IMR-90 (cell line): ENCODE results near the gene GADL1. TPM values are rescaled to one million over a fixed set of nuclear protein-coding genes. Genes with fewer than 3 reads are reported as not detected.

Source experiments
- ATAC-seq: fragments of 200-7000 bp; cut with Tn5 transposase; 2 replicates; pipeline ENCODE4 v1.9.1; 2020; ENCODE audit warnings: low read depth, mild to moderate bottlenecking, moderate library complexity
- BruUV-seq: library from RNA; stranded (reverse); fragments of 400-500 nt; replicated peaks from 2 replicates; lab custom pipeline; 2021; lab: Mats Ljungman, UMichigan
- CTCF ChIA-PET: fragments of 300-600 bp; formaldehyde crosslinking; extraction: SDS; loops from one replicate; lab custom pipeline; 2021; ENCODE audit warnings: antibody characterized with exemption; lab: Yijun Ruan, JAX
- POLR2A ChIA-PET: fragments of 300-600 bp; sonication (Branson Sonifier 250); formaldehyde crosslinking; loops from one replicate; lab custom pipeline; 2022; ENCODE audit warnings: antibody characterized with exemption; ENCODE audit not compliant: unreplicated experiment; lab: Charles Lee
- DNase-seq: peaks from one replicate; pipeline ENCODE4 v3.0.0; 2013
- H2AFZ ChIP-seq: replicated peaks from 2 replicates; pipeline ENCODE3; 2013; ENCODE audit warnings: low read length, mild to moderate bottlenecking; ENCODE audit not compliant: poor library complexity
- H2AK5ac ChIP-seq: 2 replicates; pipeline ENCODE4 v1.6.1; 2013; ENCODE audit warnings: low read depth, low read length, inconsistent platforms
- H2AK9ac ChIP-seq: replicated peaks from 2 replicates; pipeline ENCODE3; 2013; ENCODE audit warnings: mild to moderate bottlenecking, low read depth, low read length, moderate library complexity; ENCODE audit not compliant: poor library complexity
- H2BK120ac ChIP-seq: 2 replicates; pipeline ENCODE4 v1.6.1; 2013; ENCODE audit warnings: low read depth, low read length, inconsistent platforms
- H2BK15ac ChIP-seq: 3 replicates; pipeline ENCODE4 v1.6.1; 2013; ENCODE audit warnings: low read depth, low read length, inconsistent platforms
- H2BK20ac ChIP-seq: 2 replicates; pipeline ENCODE4 v1.6.1; 2013; ENCODE audit warnings: low read depth, mild to moderate bottlenecking, inconsistent platforms, low read length, moderate library complexity
- H2BK5ac ChIP-seq: 2 replicates; pipeline ENCODE4 v1.6.1; 2013; ENCODE audit warnings: mild to moderate bottlenecking, low read depth, low read length, inconsistent platforms; ENCODE audit not compliant: poor library complexity, severe bottlenecking
- H3K14ac ChIP-seq: replicated peaks from 2 replicates; pipeline ENCODE4 v1.6.1; 2013; ENCODE audit warnings: low read depth, low read length, inconsistent platforms
- H3K18ac ChIP-seq: 2 replicates; pipeline ENCODE4 v1.6.1; 2013; ENCODE audit warnings: low read depth, low read length, control low read depth
- H3K23ac ChIP-seq: 2 replicates; pipeline ENCODE4 v1.6.1; 2013; ENCODE audit warnings: low read depth, low read length, inconsistent platforms
- H3K27ac ChIP-seq: 2 replicates; pipeline ENCODE4 v1.5.1; 2013; ENCODE audit warnings: mild to moderate bottlenecking, control low read depth, low read length; ENCODE audit not compliant: insufficient read depth
- H3K27me3 ChIP-seq: 2 replicates; pipeline ENCODE4 v1.6.1; 2013; ENCODE audit warnings: low read length; ENCODE audit not compliant: control insufficient read depth, insufficient read depth
- H3K36me3 ChIP-seq: 2 replicates; pipeline ENCODE4 v1.6.1; 2013; ENCODE audit warnings: low read length, mixed read lengths; ENCODE audit not compliant: control insufficient read depth, insufficient read depth
- H3K4ac ChIP-seq: 2 replicates; pipeline ENCODE4 v1.6.1; 2013; ENCODE audit warnings: low read depth, low read length, inconsistent platforms
- H3K4me1 ChIP-seq: 2 replicates; pipeline ENCODE4 v1.6.1; 2013; ENCODE audit warnings: low read length, mixed read lengths; ENCODE audit not compliant: control insufficient read depth, insufficient read depth
- H3K4me2 ChIP-seq: 2 replicates; pipeline ENCODE4 v1.6.1; 2013; ENCODE audit warnings: low read depth, mild to moderate bottlenecking, control low read depth, low read length, moderate library complexity
- H3K4me3 ChIP-seq: 2 replicates; pipeline ENCODE4 v1.5.1; 2013; ENCODE audit warnings: low read depth, mild to moderate bottlenecking, control low read depth, low read length, moderate library complexity; ENCODE audit not compliant: insufficient read depth
- H3K56ac ChIP-seq: 2 replicates; pipeline ENCODE4 v1.6.1; 2013; ENCODE audit warnings: low read length, inconsistent platforms; ENCODE audit not compliant: insufficient read depth; ENCODE audit errors: extremely low read depth
- H3K79me1 ChIP-seq, 2 experiments: 2 replicates each; pipeline ENCODE4 v1.6.1; 2013; ENCODE audit warnings: low read length in 2 of 2, inconsistent platforms in 1 of 2, low read depth in 1 of 2
- H3K9ac ChIP-seq: 2 replicates; pipeline ENCODE4 v1.6.1; 2013; ENCODE audit warnings: low read depth, low read length, control low read depth
- H3K9me1 ChIP-seq: 2 replicates; pipeline ENCODE4 v1.6.1; 2013; ENCODE audit warnings: low read length, inconsistent platforms; ENCODE audit not compliant: insufficient read depth
- H3K9me3 ChIP-seq: 2 replicates; pipeline ENCODE4 v1.6.1; 2013; ENCODE audit warnings: low read length; ENCODE audit not compliant: control insufficient read depth, insufficient read depth
- H4K20me1 ChIP-seq: 2 replicates; pipeline ENCODE4 v1.6.1; 2013; ENCODE audit warnings: low read length, inconsistent platforms; ENCODE audit not compliant: insufficient read depth
- H4K5ac ChIP-seq: 2 replicates; pipeline ENCODE4 v1.6.1; 2013; ENCODE audit warnings: mild to moderate bottlenecking, low read depth, low read length, control low read depth
- H4K8ac ChIP-seq, 2 experiments: 2 replicates each; pipeline ENCODE4 v1.6.1; 2013; ENCODE audit warnings: low read depth in 2 of 2, low read length in 2 of 2, control low read depth in 1 of 2, inconsistent platforms in 1 of 2
- H4K91ac ChIP-seq: 2 replicates; pipeline ENCODE4 v1.6.1; 2013; ENCODE audit warnings: low read depth, low read length, inconsistent platforms; ENCODE audit not compliant: insufficient read depth
- MAFK ChIP-seq: IDR thresholded peaks from 2 replicates; pipeline ENCODE4 v1.6.1; 2012; ENCODE audit warnings: low read depth, low read length, improper control_type of control experiment
- MAZ ChIP-seq: IDR thresholded peaks from 2 replicates; pipeline ENCODE4 v1.6.1; 2012; ENCODE audit warnings: low read depth, mild to moderate bottlenecking, low read length, improper control_type of control experiment, moderate library complexity, borderline replicate concordance
- POLR2A ChIP-seq: IDR thresholded peaks from 2 replicates; pipeline ENCODE4 v1.6.1; 2012; ENCODE audit warnings: mild to moderate bottlenecking, low read depth, low read length
- RAD21 ChIP-seq: IDR thresholded peaks from 2 replicates; pipeline ENCODE4 v1.6.1; 2012; ENCODE audit warnings: low read length, improper control_type of control experiment
- WGBS, 2 experiments: methylation state at CpG; one replicate each; pipeline versions ENCODE4 v1.1.5 to v1.1.7; 2013; ENCODE audit warnings: missing lambda C conversion rate in 2 of 2; ENCODE audit not compliant: insufficient read length in 1 of 2; ENCODE audit errors: extremely low coverage in 2 of 2; 5-methylcytosine and 5-hydroxymethylcytosine counted together
- dilution Hi-C: fragments of 300-500 bp; cut with HindIII; formaldehyde crosslinking; loops from one replicate; pipeline ENCODE4 v1.14.3; 2018; ENCODE audit warnings: low sequenced_read_pairs; ENCODE audit not compliant: unreplicated experiment
- in situ Hi-C: fragments of 300-500 bp; cut with MboI; formaldehyde crosslinking; loops from 3 replicates; pipeline ENCODE4 v1.14.3; 2019; ENCODE audit warnings: low sequenced_read_pairs, inconsistent platforms, mixed read lengths
- intact Hi-C: fragments of 100-400 bp; cut with micrococcal nuclease; formaldehyde crosslinking; loops from 2 replicates; pipeline ENCODE4 v1.10.0; 2022
- polyA plus RNA-seq, 3 experiments: library from polyadenylated mRNA; depleted of rRNA; stranded (reverse); fragments of >200 nt; gene quantifications; 2 replicates each; pipeline ENCODE4 v1.2.3, GENCODE V29; 2012; ENCODE audit warnings: low replicate concordance in 1 of 3
- total RNA-seq: library from RNA; depleted of rRNA; stranded (reverse); fragments of >200 nt; gene quantifications from 2 replicates; pipeline ENCODE4 v1.2.3, GENCODE V29; 2012
- TF ChIP-seq, protein P1 (sequence below): fragments of 150-350 bp; IDR thresholded peaks from 2 replicates; pipeline ENCODE4 v1.6.1; 2016; ENCODE audit warnings: low read depth, mild to moderate bottlenecking, low read length, moderate library complexity, borderline replicate concordance
- TF ChIP-seq, protein P2 (sequence below): fragments of 150-350 bp; IDR thresholded peaks from 2 replicates; pipeline ENCODE4 v1.6.1; 2017; ENCODE audit warnings: mild to moderate bottlenecking, antibody characterized with exemption, low read length, low read depth

GADL1 gene
- total and polyA plus RNA-seq, 2 of the 4 experiments (the other 2 are of a cell fraction): not detected

GRCh38 chr3:30848087-30848779 is 46.2 kb downstream of the GADL1 start:
- H2AK5ac ChIP-seq: no peak overlapping the region
- POLR2A ChIA-PET: no interaction called here
- no peak for ATAC-seq
- no peak overlapping the region for H2BK5ac ChIP-seq
- intact Hi-C loops (no loop called here), in situ Hi-C loops (no loop called here), dilution Hi-C loops (no loop called here)
- H3K4me3 ChIP-seq: no peak overlapping the region
- H3K9me3 ChIP-seq: no peaks in the 10 kb centered on the region
- no peak for TF ChIP-seq POLR2A
- TF ChIP-seq MAZ: no peak
- no peak for TF ChIP-seq MAFK
- TF ChIP-seq, protein P1, sequence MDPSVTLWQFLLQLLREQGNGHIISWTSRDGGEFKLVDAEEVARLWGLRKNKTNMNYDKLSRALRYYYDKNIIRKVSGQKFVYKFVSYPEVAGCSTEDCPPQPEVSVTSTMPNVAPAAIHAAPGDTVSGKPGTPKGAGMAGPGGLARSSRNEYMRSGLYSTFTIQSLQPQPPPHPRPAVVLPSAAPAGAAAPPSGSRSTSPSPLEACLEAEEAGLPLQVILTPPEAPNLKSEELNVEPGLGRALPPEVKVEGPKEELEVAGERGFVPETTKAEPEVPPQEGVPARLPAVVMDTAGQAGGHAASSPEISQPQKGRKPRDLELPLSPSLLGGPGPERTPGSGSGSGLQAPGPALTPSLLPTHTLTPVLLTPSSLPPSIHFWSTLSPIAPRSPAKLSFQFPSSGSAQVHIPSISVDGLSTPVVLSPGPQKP: no peak
- no peak for TF ChIP-seq RAD21
- TF ChIP-seq, protein P2, sequence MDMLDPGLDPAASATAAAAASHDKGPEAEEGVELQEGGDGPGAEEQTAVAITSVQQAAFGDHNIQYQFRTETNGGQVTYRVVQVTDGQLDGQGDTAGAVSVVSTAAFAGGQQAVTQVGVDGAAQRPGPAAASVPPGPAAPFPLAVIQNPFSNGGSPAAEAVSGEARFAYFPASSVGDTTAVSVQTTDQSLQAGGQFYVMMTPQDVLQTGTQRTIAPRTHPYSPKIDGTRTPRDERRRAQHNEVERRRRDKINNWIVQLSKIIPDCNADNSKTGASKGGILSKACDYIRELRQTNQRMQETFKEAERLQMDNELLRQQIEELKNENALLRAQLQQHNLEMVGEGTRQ: no peak
- no peak overlapping the region for H3K4ac ChIP-seq
- H3K14ac ChIP-seq: no peak overlapping the region
- WGBS, 2 experiments: no CpG with 5 or more reads among the region's 3 CpGs
- H2AK9ac ChIP-seq: no peak overlapping the region
- H2BK120ac ChIP-seq: no peak overlapping the region
- no peak overlapping the region for H2AFZ ChIP-seq
- H3K18ac ChIP-seq: no peak overlapping the region
- no peak overlapping the region for H3K23ac ChIP-seq
- H3K36me3 ChIP-seq: no peaks in the 10 kb centered on the region
- no peaks in the 10 kb centered on the region for H4K20me1 ChIP-seq
- H3K27ac ChIP-seq: no peak overlapping the region
- no TSS peak for BruUV-seq
- H3K27me3 ChIP-seq: no peaks in the 10 kb centered on the region
- H2BK15ac ChIP-seq: no peak overlapping the region
- no peak overlapping the region for H3K4me2 ChIP-seq
- H3K56ac ChIP-seq: no peak overlapping the region
- no peak overlapping the region for H4K8ac ChIP-seq
- no peak for DNase-seq
- H2BK20ac ChIP-seq: no peak overlapping the region
- H3K79me1 ChIP-seq: no peaks in the 10 kb centered on the region
- H3K9ac ChIP-seq: no peak overlapping the region
- no peak overlapping the region for H4K91ac ChIP-seq
- no peaks in the 10 kb centered on the region for H3K9me1 ChIP-seq
- CTCF ChIA-PET: interaction anchor here (1.5 kb wide), 1 partner anchor 27 kb away, joined by 3 read pairs; no protein-coding TSS in a partner anchor
- H3K4me1 ChIP-seq: no peaks in the 10 kb centered on the region
- no peak overlapping the region for H4K5ac ChIP-seq
